ENCODE results near the gene UBE2I.

Gene UBE2I

GRCh38 chr16:1372292-1372950 is 63.0 kb downstream of the UBE2I start:
- 94 to 96% methylated on average over 17 to 21 of the region's 21 CpGs for WGBS, 2 experiments
- no peak overlapping the region for H3K4me3 ChIP-seq (ENCODE audit: insufficient read depth, low read depth, low read length)
- peaks cover under 1% of the 10 kb centered on the region for H3K4me1 ChIP-seq (ENCODE audit: control insufficient read depth, insufficient read depth, low read length)
- H3K36me3 ChIP-seq (ENCODE audit: control insufficient read depth, insufficient read depth, low read length), result no peaks in the 10 kb centered on the region
- no peaks in the 10 kb centered on the region for H3K9me3 ChIP-seq (ENCODE audit: control insufficient read depth, low read length)
- no peaks in the 10 kb centered on the region for H3K27me3 ChIP-seq (ENCODE audit: control insufficient read depth, insufficient read depth, low read length, poor library complexity, severe bottlenecking)
- no peak overlapping the region for H3K27ac ChIP-seq (ENCODE audit: insufficient read depth, low read depth, low read length, poor library complexity, severe bottlenecking)

GRCh38 chr16:1374418-1375297 is 65.2 kb downstream of the UBE2I start:
- Histone ChIP-seq H3K9me3 (ENCODE audit: control insufficient read depth, low read length) (no peaks in the 10 kb centered on the region), H3K36me3 (ENCODE audit: control insufficient read depth, insufficient read depth, low read length) (no peaks in the 10 kb centered on the region), H3K4me1 (ENCODE audit: control insufficient read depth, insufficient read depth, low read length) (peaks cover 14% of the 10 kb centered on the region), H3K4me3 (ENCODE audit: insufficient read depth, low read depth, low read length) (no peak overlapping the region), H3K27ac (ENCODE audit: insufficient read depth, low read depth, low read length, poor library complexity, severe bottlenecking) (no peak overlapping the region), H3K27me3 (ENCODE audit: control insufficient read depth, insufficient read depth, low read length, poor library complexity, severe bottlenecking) (peaks cover 14% of the 10 kb centered on the region)
- 94% methylated on average over 46 of the region's 46 CpGs for WGBS, 2 experiments

GRCh38 chr16:1375298-1375640 is 65.8 kb downstream of the UBE2I start:
- no peaks in the 10 kb centered on the region for H3K9me3 ChIP-seq (ENCODE audit: control insufficient read depth, low read length)
- 94% methylated on average over 24 of the region's 24 CpGs for WGBS, 2 experiments
- no peak overlapping the region for H3K4me3 ChIP-seq (ENCODE audit: insufficient read depth, low read depth, low read length)
- H3K4me1 ChIP-seq (ENCODE audit: control insufficient read depth, insufficient read depth, low read length), result peaks cover 14% of the 10 kb centered on the region
- H3K27me3 ChIP-seq (ENCODE audit: control insufficient read depth, insufficient read depth, low read length, poor library complexity, severe bottlenecking), result peaks cover 14% of the 10 kb centered on the region
- H3K27ac ChIP-seq (ENCODE audit: insufficient read depth, low read depth, low read length, poor library complexity, severe bottlenecking), result no peak overlapping the region
- no peaks in the 10 kb centered on the region for H3K36me3 ChIP-seq (ENCODE audit: control insufficient read depth, insufficient read depth, low read length)

- Histone ChIP-seq H3K27ac (ENCODE audit: insufficient read depth, low read depth, low read length, poor library complexity, severe bottlenecking) (no peak overlapping the region), H3K9me3 (ENCODE audit: control insufficient read depth, low read length) (no peaks in the 10 kb centered on the region), H3K4me1 (ENCODE audit: control insufficient read depth, insufficient read depth, low read length) (peaks cover 14% of the 10 kb centered on the region), H3K4me3 (ENCODE audit: insufficient read depth, low read depth, low read length) (no peak overlapping the region), H3K27me3 (ENCODE audit: control insufficient read depth, insufficient read depth, low read length, poor library complexity, severe bottlenecking) (peaks cover 14% of the 10 kb centered on the region), H3K36me3 (ENCODE audit: control insufficient read depth, insufficient read depth, low read length) (no peaks in the 10 kb centered on the region)
- WGBS, 2 experiments, result 92 to 95% methylated on average over 19 of the region's 19 CpGs
Measured at GRCh38 chr16:1375741-1376410, 66.4 kb downstream of the UBE2I start.

All from ectodermal cell (in vitro differentiated cells).